GM21423 (cell line): ENCODE results near the gene MIDN.

Experiments
- ATAC-seq: cut with Tn5 transposase; IDR thresholded peaks from one replicate; pipeline ENCODE4 v1.9.1; 2021; ENCODE audit warnings: mild to moderate bottlenecking, moderate library complexity; ENCODE audit not compliant: unreplicated experiment

The MIDN gene

GRCh38 chr19:1220477-1220930 is 27.9 kb upstream of the MIDN start:
- no peak for ATAC-seq

- ATAC-seq = no peak
Measured at GRCh38 chr19:1220976-1221903, 27.1 kb upstream of the MIDN start.

GRCh38 chr19:1221904-1222255 is 26.5 kb upstream of the MIDN start:
- ATAC-seq = no peak

- no peak for ATAC-seq
Measured at GRCh38 chr19:1222394-1222793, 26.0 kb upstream of the MIDN start.

- ATAC-seq = no peak
Measured at GRCh38 chr19:1223018-1223855, 25.1 kb upstream of the MIDN start.

- no peak for ATAC-seq
Measured at GRCh38 chr19:1224047-1224825, 24.1 kb upstream of the MIDN start.

GRCh38 chr19:1224847-1225246 is 23.5 kb upstream of the MIDN start:
- ATAC-seq = no peak

- ATAC-seq = no peak
Measured at GRCh38 chr19:1225440-1226226, 22.8 kb upstream of the MIDN start.

- ATAC-seq = no peak
Measured at GRCh38 chr19:1226227-1226518, 22.2 kb upstream of the MIDN start.

- no peak for ATAC-seq
Measured at GRCh38 chr19:1226522-1227303, 21.7 kb upstream of the MIDN start.

GRCh38 chr19:1227304-1228054 is 20.9 kb upstream of the MIDN start:
- no peak for ATAC-seq

GRCh38 chr19:1228161-1228957 is 20.0 kb upstream of the MIDN start:
- ATAC-seq = no peak

GRCh38 chr19:1229056-1229923 is 19.1 kb upstream of the MIDN start:
- no peak for ATAC-seq

GRCh38 chr19:1229924-1230782 is 18.2 kb upstream of the MIDN start:
- no peak for ATAC-seq

GRCh38 chr19:1230783-1231489 is 17.4 kb upstream of the MIDN start:
- no peak for ATAC-seq
